Fibroblast of the aortic adventitia (primary cell): ENCODE measurements around the gene CUL1. TPM values are rescaled to one million over a fixed set of nuclear protein-coding genes. Genes with fewer than 3 reads are reported as not detected.

Experiments
- DNase-seq: peaks from one replicate; pipeline ENCODE4 v3.0.0-alpha.2; 2010; ENCODE audit warnings: low read depth
- H3K4me3 ChIP-seq: 2 replicates; pipeline ENCODE4 v1.5.1; 2011; ENCODE audit warnings: low read depth, mild to moderate bottlenecking, control low read depth, low read length, moderate library complexity
- total RNA-seq: library from RNA; depleted of rRNA; stranded (reverse); fragments of >200 nt; gene quantifications from 2 replicates; pipeline ENCODE4 v1.2.3, GENCODE V29; 2012; ENCODE audit warnings: low replicate concordance
- TF ChIP-seq, protein P1 (sequence below): IDR thresholded peaks from 2 replicates; pipeline ENCODE4 v1.5.1; 2011; ENCODE audit warnings: mild to moderate bottlenecking, low read length, control low read depth, inconsistent platforms; ENCODE audit not compliant: insufficient read depth

CUL1 gene
- total RNA-seq, 1 donor, result 49.0 TPM

DNA sequence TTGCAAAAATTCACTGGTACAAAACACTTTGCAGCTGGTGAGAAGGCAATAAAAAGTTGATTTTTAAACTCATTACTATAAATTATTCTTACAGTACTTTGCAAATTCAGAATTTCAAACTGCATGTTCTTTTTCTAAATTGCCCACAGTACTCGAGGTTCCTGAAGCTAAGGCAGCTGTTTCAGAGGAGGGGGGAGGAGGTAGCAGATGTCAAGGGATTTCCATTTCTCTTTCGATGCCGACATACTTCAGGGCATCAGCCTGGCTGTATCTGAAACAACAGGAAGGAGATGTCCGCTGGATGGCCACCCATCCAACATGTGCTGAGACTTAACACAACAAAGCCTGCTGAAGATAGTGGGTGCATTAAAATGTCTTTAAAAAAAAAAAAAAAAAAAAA is 108.7 kb downstream of the CUL1 start:
- DNase-seq, result no peak
- no peak overlapping the region for H3K4me3 ChIP-seq
- TF ChIP-seq, protein P1, sequence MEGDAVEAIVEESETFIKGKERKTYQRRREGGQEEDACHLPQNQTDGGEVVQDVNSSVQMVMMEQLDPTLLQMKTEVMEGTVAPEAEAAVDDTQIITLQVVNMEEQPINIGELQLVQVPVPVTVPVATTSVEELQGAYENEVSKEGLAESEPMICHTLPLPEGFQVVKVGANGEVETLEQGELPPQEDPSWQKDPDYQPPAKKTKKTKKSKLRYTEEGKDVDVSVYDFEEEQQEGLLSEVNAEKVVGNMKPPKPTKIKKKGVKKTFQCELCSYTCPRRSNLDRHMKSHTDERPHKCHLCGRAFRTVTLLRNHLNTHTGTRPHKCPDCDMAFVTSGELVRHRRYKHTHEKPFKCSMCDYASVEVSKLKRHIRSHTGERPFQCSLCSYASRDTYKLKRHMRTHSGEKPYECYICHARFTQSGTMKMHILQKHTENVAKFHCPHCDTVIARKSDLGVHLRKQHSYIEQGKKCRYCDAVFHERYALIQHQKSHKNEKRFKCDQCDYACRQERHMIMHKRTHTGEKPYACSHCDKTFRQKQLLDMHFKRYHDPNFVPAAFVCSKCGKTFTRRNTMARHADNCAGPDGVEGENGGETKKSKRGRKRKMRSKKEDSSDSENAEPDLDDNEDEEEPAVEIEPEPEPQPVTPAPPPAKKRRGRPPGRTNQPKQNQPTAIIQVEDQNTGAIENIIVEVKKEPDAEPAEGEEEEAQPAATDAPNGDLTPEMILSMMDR, result no peak

DNA sequence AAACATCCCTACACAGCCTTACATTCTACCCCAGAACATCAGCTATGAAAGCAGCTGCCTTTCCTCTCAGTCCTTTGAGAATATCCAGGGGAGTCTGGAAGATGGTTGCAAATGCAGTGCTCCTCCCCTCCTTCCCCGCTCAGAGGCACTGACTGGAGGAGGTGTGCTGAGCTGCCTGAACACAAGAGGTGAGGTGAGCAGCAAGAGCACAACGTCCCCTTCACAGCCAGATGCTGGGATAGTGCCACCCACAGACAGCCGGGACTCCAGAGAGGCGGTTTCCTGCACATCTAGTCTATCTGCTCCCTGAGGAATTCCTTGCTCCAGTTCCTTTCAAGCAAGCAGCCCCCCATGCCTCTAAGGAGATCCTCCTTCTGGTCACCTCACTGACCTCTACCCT is 111.2 kb downstream of the CUL1 start:
- TF ChIP-seq, protein P1, result no peak
- DNase-seq, result no peak
- no peak overlapping the region for H3K4me3 ChIP-seq

DNA sequence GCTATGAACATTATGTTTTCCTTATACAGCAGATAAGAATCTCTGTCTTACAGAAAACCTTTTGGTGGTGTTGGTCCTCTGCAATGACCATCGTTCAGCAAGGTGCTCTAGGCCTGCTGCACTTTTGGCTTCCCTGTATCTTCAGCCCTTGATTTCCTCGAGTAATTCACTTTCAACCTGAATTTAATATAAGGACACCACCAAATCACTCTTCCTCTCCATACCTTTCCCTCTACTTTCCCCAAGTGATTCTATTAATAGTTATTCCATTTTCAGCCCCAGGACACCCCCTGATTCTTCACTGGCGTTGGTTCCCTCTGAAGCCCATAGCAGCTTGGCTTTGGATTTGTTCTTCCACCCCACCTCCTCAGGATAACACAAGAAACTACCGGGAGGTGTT is 113.2 kb downstream of the CUL1 start:
- TF ChIP-seq, protein P1, result no peak
- H3K4me3 ChIP-seq, result no peak overlapping the region
- no peak for DNase-seq

DNA sequence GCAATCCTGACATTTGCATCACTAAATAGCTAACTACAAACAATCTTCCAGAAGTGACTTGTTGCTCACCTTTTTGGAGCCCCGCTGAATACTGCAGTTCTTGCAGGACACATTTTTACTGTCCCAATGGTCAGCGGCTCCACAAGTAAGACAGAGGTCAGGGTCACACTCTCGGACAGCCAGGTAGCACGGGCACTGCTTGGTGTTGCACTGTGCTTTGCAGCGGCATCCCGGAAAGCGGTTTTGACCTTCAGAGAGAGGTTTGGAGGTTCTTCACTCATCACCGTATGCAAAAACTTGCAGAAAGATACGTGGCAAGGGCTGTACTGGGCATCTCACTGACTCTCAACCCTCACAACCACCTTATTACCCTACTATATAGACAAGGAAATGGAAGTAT is 115.2 kb downstream of the CUL1 start:
- no peak for DNase-seq
- H3K4me3 ChIP-seq, result no peak overlapping the region
- TF ChIP-seq, protein P1, result no peak

DNA sequence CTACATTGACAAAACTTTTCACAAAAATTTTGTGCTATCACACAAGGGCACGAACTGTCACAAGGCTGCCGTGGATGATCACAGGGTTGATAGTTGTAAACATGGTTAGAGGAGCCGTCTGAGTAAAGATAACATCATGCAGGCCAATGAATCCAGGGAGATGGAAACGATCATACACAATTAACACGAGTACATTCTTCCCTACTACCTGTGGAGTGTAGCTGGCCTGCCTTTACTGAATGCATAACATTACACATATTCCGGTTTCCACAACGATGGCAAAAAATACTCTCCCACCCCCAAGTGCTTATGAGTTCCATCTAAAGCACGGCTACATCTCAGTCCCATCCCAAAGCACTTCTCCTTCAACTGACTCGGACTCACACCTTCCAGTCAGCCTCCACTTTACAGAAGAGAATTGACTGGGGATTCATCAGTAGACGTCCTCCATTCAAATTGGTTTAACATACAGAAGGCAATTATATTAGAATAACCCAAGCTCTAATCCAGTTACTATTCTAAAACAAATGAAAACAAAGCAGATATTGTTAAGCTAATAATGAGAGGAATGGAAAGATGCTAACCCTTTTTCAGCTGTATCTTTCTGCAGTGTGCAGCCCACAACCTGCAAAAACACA is 116.3 kb downstream of the CUL1 start:
- no peak overlapping the region for H3K4me3 ChIP-seq
- TF ChIP-seq, protein P1, result no peak
- DNase-seq, result no peak

DNA sequence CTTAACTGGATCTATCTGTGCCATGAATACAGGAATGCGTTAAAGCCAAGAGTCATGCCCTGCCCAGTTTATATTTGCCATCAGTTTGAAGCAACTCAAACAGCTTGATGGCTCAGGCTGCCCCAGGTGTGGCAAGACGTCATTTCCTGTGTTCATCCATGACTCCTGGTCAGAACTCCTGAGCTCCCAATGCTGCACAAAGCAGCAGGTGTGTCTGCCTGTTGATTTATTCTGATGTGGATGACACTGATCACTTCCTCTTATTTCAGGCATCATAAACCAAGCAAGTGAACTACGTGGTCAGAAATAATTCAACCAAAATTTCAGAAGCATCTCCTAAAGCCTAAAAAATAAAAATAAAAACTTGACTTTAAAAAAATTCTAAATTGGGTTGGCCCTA is 116.9 kb downstream of the CUL1 start:
- no peak overlapping the region for H3K4me3 ChIP-seq
- TF ChIP-seq, protein P1, result no peak
- DNase-seq, result no peak
